Kidney (tissue), 14 donors: ENCODE measurements around the gene SLC5A5. TPM values are rescaled to one million over a fixed set of nuclear protein-coding genes. Genes with fewer than 3 reads are reported as not detected.

Experiments used
- DNase-seq, 5 donors: peaks; one replicate each; pipeline ENCODE4 v3.0.0-alpha.2; 2013 to 2020
- FAIRE-seq: peaks from 2 replicates; lab custom pipeline; 2012; peaks lifted over from hg19 to GRCh38; lab: Jason Lieb, UNC
- H3K27ac ChIP-seq, 2 donors: one replicate each; pipeline ENCODE4 v1.7.0; 2013; ENCODE audit warnings: low read depth in 2 of 2, low read length in 2 of 2, inconsistent platforms in 1 of 2
- H3K27me3 ChIP-seq: one replicate; pipeline ENCODE4 v1.7.1; 2013; ENCODE audit warnings: low read length, inconsistent platforms; ENCODE audit not compliant: control insufficient read depth, insufficient read depth
- H3K36me3 ChIP-seq, 3 donors: one replicate each; pipeline versions ENCODE4 v1.7.0 to v1.7.1; 2013; ENCODE audit warnings: low read length in 3 of 3, control low read depth in 1 of 3, inconsistent platforms in 1 of 3; ENCODE audit not compliant: insufficient read depth in 3 of 3, control insufficient read depth in 2 of 3
- H3K4me1 ChIP-seq, 3 donors: one replicate each; pipeline versions ENCODE4 v1.7.0 to v1.7.1; 2013; ENCODE audit warnings: low read length in 3 of 3, inconsistent platforms in 1 of 3, low read depth in 1 of 3; ENCODE audit not compliant: control insufficient read depth in 2 of 3, insufficient read depth in 2 of 3
- H3K4me3 ChIP-seq, 3 donors: one replicate each; pipeline versions ENCODE4 v1.7.0 to v1.8.1; 2013; ENCODE audit warnings: low read length in 3 of 3, control low read depth in 1 of 3, inconsistent platforms in 1 of 3
- H3K9ac ChIP-seq, 3 donors: one replicate each; pipeline versions ENCODE4 v1.7.0 to v1.7.1; 2013; ENCODE audit warnings: low read length in 3 of 3, control low read depth in 1 of 3, inconsistent platforms in 1 of 3
- H3K9me3 ChIP-seq, 3 donors: one replicate each; pipeline versions ENCODE4 v1.7.0 to v1.7.1; 2013; ENCODE audit warnings: low read length in 3 of 3, control low read depth in 1 of 3, inconsistent platforms in 1 of 3; ENCODE audit not compliant: control insufficient read depth in 2 of 3, insufficient read depth in 1 of 3
- intact Hi-C: fragments of 100-400 bp; cut with DNase I; formaldehyde crosslinking; loops from one replicate; pipeline ENCODE4 v1.11.1; 2022
- polyA plus RNA-seq: library from polyadenylated mRNA; stranded (reverse); fragments of 350-450 nt; fragmentation: Illumina TruSeq; extraction: RNeasy Lipid Tissue Mini Kit (QIAGEN cat#74804); gene quantifications from one replicate; pipeline ENCODE4 v1.2.3, GENCODE V29; 2014; ENCODE audit warnings: low read depth, low replicate concordance; ENCODE audit not compliant: insufficient read depth
- total RNA-seq: library from RNA; stranded (reverse); fragmentation: NEBNext Ultra II Directional; extraction: Animal tissue kit (Norgen Biotek cat#: 25700); gene quantifications from one replicate; pipeline ENCODE4 v1.2.1, GENCODE V29; 2021
- TF ChIP-seq, protein P1 (sequence below): IDR thresholded peaks from 3 replicates; pipeline ENCODE4 v1.5.1; 2012; ENCODE audit warnings: mild to moderate bottlenecking, moderate library complexity, borderline replicate concordance; ENCODE audit not compliant: insufficient read depth; ENCODE audit errors: extremely low read depth
- donor health status: control.
- donor health status: control.
- donor health status: control.
- donor health status: control.
- donor health status: control.
- donor health status: DM: yes; HTN: yes; CAD: no.
- donor health status: Normal renal cell carcinoma (clear cell type).

SLC5A5 gene
- total and polyA plus RNA-seq, 2 donors from 2014 or later: 0.16 TPM; not detected in 1

DNA sequence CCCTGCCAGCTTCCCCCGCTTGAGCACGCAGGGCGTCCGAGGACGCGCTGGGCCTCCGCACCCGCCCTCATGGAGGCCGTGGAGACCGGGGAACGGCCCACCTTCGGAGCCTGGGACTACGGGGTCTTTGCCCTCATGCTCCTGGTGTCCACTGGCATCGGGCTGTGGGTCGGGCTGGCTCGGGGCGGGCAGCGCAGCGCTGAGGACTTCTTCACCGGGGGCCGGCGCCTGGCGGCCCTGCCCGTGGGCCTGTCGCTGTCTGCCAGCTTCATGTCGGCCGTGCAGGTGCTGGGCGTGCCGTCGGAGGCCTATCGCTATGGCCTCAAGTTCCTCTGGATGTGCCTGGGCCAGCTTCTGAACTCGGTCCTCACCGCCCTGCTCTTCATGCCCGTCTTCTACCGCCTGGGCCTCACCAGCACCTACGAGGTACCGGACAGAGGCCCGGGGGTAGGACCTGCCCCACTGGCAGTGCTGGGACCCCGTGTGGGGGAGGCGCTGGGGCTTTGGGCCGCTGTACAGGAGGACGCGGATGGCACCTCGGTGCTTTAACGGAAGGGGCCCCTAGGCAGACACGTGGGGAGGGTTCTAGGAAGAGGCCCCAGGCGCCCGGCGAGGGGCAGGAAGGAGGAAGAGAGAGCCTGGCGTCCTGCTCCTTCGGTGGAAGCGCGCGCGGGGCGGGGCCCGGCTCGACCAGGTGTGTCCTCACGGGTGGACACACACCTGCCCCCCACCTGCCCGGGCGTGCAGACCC is 681 bp downstream of the SLC5A5 start:
- no peak for FAIRE-seq
- H3K27ac ChIP-seq: no peak overlapping the region
- intact Hi-C loops: no loop called here

DNA sequence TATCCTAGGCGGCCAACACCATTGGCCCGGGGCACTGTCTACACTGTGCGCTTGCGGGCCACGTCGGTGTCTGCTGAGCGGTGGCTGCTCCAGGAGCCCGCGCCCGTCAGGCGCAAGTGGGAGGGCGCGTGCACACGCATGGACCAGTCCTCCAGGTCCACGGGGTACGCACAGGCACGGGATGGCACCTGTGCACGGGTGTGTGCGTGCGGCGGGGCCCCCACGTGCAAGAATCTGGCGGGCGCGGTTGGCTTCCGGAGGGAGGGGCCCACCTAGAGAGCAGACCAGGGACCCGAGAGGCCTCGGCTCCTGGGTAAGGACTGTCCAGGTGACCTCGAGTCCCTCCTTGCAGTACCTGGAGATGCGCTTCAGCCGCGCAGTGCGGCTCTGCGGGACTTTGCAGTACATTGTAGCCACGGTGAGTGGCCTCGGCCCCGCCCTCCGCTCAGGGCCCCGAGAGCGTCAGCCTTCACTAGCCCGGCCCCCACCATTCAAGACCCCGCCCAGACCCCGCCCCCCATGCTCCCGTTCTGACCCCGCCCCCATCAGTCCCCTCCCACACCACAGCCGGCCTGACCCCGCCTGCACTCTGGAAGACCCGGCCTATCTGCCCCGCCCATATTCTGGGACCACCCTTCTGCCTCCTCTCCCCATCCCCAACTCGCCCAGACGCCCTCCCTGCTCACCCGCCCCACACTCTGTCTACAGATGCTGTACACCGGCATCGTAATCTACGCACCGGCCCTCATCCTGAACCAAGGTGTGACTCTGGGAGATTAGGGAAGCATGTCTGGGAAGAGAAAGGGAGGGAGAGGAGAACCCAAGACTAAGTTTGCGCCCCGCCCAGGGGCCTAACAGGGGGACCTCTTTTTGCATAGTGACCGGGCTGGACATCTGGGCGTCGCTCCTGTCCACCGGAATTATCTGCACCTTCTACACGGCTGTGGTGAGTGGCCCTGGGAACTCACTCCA is 2.3 kb downstream of the SLC5A5 start:
- Histone ChIP-seq H3K4me3 (no peak overlapping the region), H3K27me3 (peaks cover 17% of the 10 kb centered on the region), H3K36me3 (no peaks in the 10 kb centered on the region), H3K9ac (no peak overlapping the region), H3K27ac (no peak overlapping the region), H3K9me3 (no peaks in the 10 kb centered on the region), H3K4me1 (peaks cover 0 to 3% (median 0%) of the 10 kb centered on the region in 3 donors)
- DNase-seq (peak in 3 of 5 donors; percentile 26 to 39 (median 38)), FAIRE-seq (no peak)
- TF ChIP-seq, protein P1, sequence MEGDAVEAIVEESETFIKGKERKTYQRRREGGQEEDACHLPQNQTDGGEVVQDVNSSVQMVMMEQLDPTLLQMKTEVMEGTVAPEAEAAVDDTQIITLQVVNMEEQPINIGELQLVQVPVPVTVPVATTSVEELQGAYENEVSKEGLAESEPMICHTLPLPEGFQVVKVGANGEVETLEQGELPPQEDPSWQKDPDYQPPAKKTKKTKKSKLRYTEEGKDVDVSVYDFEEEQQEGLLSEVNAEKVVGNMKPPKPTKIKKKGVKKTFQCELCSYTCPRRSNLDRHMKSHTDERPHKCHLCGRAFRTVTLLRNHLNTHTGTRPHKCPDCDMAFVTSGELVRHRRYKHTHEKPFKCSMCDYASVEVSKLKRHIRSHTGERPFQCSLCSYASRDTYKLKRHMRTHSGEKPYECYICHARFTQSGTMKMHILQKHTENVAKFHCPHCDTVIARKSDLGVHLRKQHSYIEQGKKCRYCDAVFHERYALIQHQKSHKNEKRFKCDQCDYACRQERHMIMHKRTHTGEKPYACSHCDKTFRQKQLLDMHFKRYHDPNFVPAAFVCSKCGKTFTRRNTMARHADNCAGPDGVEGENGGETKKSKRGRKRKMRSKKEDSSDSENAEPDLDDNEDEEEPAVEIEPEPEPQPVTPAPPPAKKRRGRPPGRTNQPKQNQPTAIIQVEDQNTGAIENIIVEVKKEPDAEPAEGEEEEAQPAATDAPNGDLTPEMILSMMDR: no peak
- intact Hi-C loops: no loop called here

More for the DNA sequence above, 681 bp downstream of the SLC5A5 start:
- Histone ChIP-seq H3K9me3 (no peaks in the 10 kb centered on the region), H3K9ac (no peak overlapping the region), H3K36me3 (no peaks in the 10 kb centered on the region), H3K4me3 (no peak overlapping the region), H3K4me1 (peaks cover 0 to 3% (median 0%) of the 10 kb centered on the region in 3 donors), H3K27me3 (peaks cover 19% of the 10 kb centered on the region)
- TF ChIP-seq, protein P1: no peak
- peak in 1 of 5 donors; percentile 77 for DNase-seq

DNA sequence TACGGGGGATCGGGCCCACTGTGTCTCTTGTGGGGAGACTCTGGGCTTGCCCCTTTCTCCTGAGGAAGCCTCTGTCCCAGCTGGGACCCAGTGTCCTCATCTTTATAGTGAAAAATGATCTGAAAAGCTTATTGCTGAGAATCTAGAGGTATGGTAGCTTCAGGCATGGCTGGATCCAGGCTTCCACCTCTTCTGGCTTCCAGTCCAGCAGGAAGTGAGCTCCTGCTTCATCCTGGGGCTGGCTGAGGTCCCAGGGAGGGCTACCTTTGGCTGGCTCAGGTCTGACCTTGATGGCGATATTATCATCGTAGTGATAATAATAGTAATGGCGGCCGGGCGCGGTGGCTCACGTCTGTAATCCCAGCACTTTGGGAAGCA is 3.0 kb downstream of the SLC5A5 start:
- peaks cover 13% of the 10 kb centered on the region for H3K27me3 ChIP-seq
- H3K9me3 ChIP-seq: no peaks in the 10 kb centered on the region
- FAIRE-seq (no peak), DNase-seq (no peak)
- TF ChIP-seq, protein P1: no peak
- H3K4me3 ChIP-seq: no peak overlapping the region
- H3K4me1 ChIP-seq: peaks cover 0 to 3% (median 0%) of the 10 kb centered on the region in 3 donors
- no peak overlapping the region for H3K9ac ChIP-seq
- H3K36me3 ChIP-seq: no peaks in the 10 kb centered on the region
- no peak overlapping the region for H3K27ac ChIP-seq
- intact Hi-C loops: no loop called here
